Measurements from ENCODE around the gene NT5C.

NT5C gene

GRCh38 chr17:75151930-75152329, 20.4 kb upstream of the NT5C start:
- ChIA-PET POLR2A (interaction anchor here (4.3 kb wide), 1 partner anchor 21 kb away, joined by 20 read pairs; the partner anchor contains the start of gene NT5C), CTCF (no interaction called here)
- no peak for DNase-seq (ENCODE audit: extremely low spot score)
- TF ChIP-seq ARNT (IDR thresholded peaks at IDR 0.05) (no peak), NFRKB (IDR thresholded peaks at IDR 0.05) (no peak), SP1 (IDR thresholded peaks at IDR 0.05) (no peak), CTBP1 (IDR thresholded peaks at IDR 0.05; ENCODE audit: borderline replicate concordance) (no peak), HDGF (IDR thresholded peaks at IDR 0.05; ENCODE audit: borderline replicate concordance) (no peak), FOXM1 (IDR thresholded peaks at IDR 0.05; ENCODE audit: borderline replicate concordance) (no peak), BHLHE40 (IDR thresholded peaks at IDR 0.05; ENCODE audit: borderline replicate concordance) (no peak), FOXK2 (IDR thresholded peaks at IDR 0.05) (no peak), TARDBP (IDR thresholded peaks at IDR 0.05) (no peak)

- DNase-seq (ENCODE audit: extremely low spot score): no peak
- POLR2A ChIA-PET: interaction anchor here (1.5 to 4.3 kb wide), 2 partner anchors 17 to 136 kb away, joined by 4 to 20 read pairs; partner anchors contain the start of genes MRPL58 and NT5C
- CTCF ChIA-PET: interaction anchor here (1.0 kb wide), 1 partner anchor 17 kb away, joined by 3 read pairs; the partner anchor contains the start of gene NT5C
- TF ChIP-seq FOXM1 (IDR thresholded peaks at IDR 0.05; ENCODE audit: borderline replicate concordance) (no peak), ZNF384 (IDR thresholded peaks at IDR 0.05) (no peak), LEF1 (IDR thresholded peaks at IDR 0.05; ENCODE audit: borderline replicate concordance) (no peak), FOXK2 (IDR thresholded peaks at IDR 0.05) (no peak), SP1 (IDR thresholded peaks at IDR 0.05) (no peak), SUZ12 (IDR thresholded peaks at IDR 0.05) (no peak), TARDBP (IDR thresholded peaks at IDR 0.05) (no peak), HDGF (IDR thresholded peaks at IDR 0.05; ENCODE audit: borderline replicate concordance) (no peak), L3MBTL2 (conservative IDR thresholded peaks at IDR 0.05) (no peak), ELF4 (IDR thresholded peaks at IDR 0.05) (no peak), ARNT (IDR thresholded peaks at IDR 0.05) (no peak), FOXA1 (IDR thresholded peaks at IDR 0.05) (no peak), NFRKB (IDR thresholded peaks at IDR 0.05) (no peak), PKNOX1 (IDR thresholded peaks at IDR 0.05) (no peak), BHLHE40 (IDR thresholded peaks at IDR 0.05; ENCODE audit: borderline replicate concordance) (no peak), CTBP1 (IDR thresholded peaks at IDR 0.05; ENCODE audit: borderline replicate concordance) (no peak)
Measured at GRCh38 chr17:75147878-75148546, 16.5 kb upstream of the NT5C start.

GRCh38 chr17:75146592-75146991, 15.1 kb upstream of the NT5C start:
- ChIA-PET CTCF (no interaction called here), POLR2A (interaction anchor here (0.6 to 1.7 kb wide), 3 partner anchors 12 to 87 kb away, joined by 3 to 14 read pairs (median 4); partner anchors contain the start of gene NT5C)
- no peak for DNase-seq (ENCODE audit: extremely low spot score)
- TF ChIP-seq HDGF (IDR thresholded peaks at IDR 0.05; ENCODE audit: borderline replicate concordance) (no peak), LEF1 (IDR thresholded peaks at IDR 0.05; ENCODE audit: borderline replicate concordance) (no peak), L3MBTL2 (conservative IDR thresholded peaks at IDR 0.05) (no peak), FOXK2 (IDR thresholded peaks at IDR 0.05) (no peak), ZNF384 (IDR thresholded peaks at IDR 0.05) (no peak), NFRKB (IDR thresholded peaks at IDR 0.05) (no peak), CTBP1 (IDR thresholded peaks at IDR 0.05; ENCODE audit: borderline replicate concordance) (no peak), ARNT (IDR thresholded peaks at IDR 0.05) (no peak), BHLHE40 (IDR thresholded peaks at IDR 0.05; ENCODE audit: borderline replicate concordance) (no peak), PKNOX1 (IDR thresholded peaks at IDR 0.05) (no peak), ELF4 (IDR thresholded peaks at IDR 0.05) (no peak), SUZ12 (IDR thresholded peaks at IDR 0.05) (no peak), FOXM1 (IDR thresholded peaks at IDR 0.05; ENCODE audit: borderline replicate concordance) (no peak), SP1 (IDR thresholded peaks at IDR 0.05) (no peak), FOXA1 (IDR thresholded peaks at IDR 0.05) (no peak)

GRCh38 chr17:75144816-75145512, 13.4 kb upstream of the NT5C start:
- TF ChIP-seq BHLHE40 (IDR thresholded peaks at IDR 0.05; ENCODE audit: borderline replicate concordance): no peak
- no peak for DNase-seq (ENCODE audit: extremely low spot score)
- CTCF ChIA-PET: interaction anchor here (0.6 to 1.5 kb wide), 3 partner anchors 10 to 31 kb away, joined by 3 to 4 read pairs (median 3); no protein-coding TSS in a partner anchor
- POLR2A ChIA-PET: interaction anchor here (1.4 to 1.8 kb wide), 3 partner anchors 9 to 132 kb away, joined by 3 to 14 read pairs (median 10); partner anchors contain the start of genes JPT1, MRPL58 and NT5C

GRCh38 chr17:75142236-75142971, 10.9 kb upstream of the NT5C start:
- DNase-seq (ENCODE audit: extremely low spot score): no peak
- CTCF ChIA-PET: interaction anchor here (0.6 kb wide), 1 partner anchor 8 kb away, joined by 3 read pairs; no protein-coding TSS in a partner anchor
- TF ChIP-seq LEF1 (IDR thresholded peaks at IDR 0.05; ENCODE audit: borderline replicate concordance) (no peak), ZNF384 (IDR thresholded peaks at IDR 0.05) (no peak), FOXK2 (IDR thresholded peaks at IDR 0.05) (no peak), TARDBP (IDR thresholded peaks at IDR 0.05) (no peak), FOXA1 (IDR thresholded peaks at IDR 0.05) (no peak), CTBP1 (IDR thresholded peaks at IDR 0.05; ENCODE audit: borderline replicate concordance) (no peak), L3MBTL2 (conservative IDR thresholded peaks at IDR 0.05) (no peak), PKNOX1 (IDR thresholded peaks at IDR 0.05) (no peak), NFRKB (IDR thresholded peaks at IDR 0.05) (no peak), SP1 (IDR thresholded peaks at IDR 0.05) (no peak)
- POLR2A ChIA-PET: interaction anchor here (1.8 kb wide), 1 partner anchor 11 kb away, joined by 5 read pairs; the partner anchor contains the start of gene NT5C

Measured in HEK293T (cell line).